NT2/D1 (cell line): Measurements from ENCODE around the gene ARRDC1.

Source experiments
- DNase-seq: peaks from one replicate; pipeline ENCODE4 v3.0.0-alpha.2; 2011; ENCODE audit warnings: low read depth, low spot score
- H3K27me3 ChIP-seq: 2 replicates; pipeline ENCODE4 v1.6.0; 2011; ENCODE audit warnings: mild to moderate bottlenecking; ENCODE audit not compliant: insufficient read length, insufficient read depth
- H3K36me3 ChIP-seq: 2 replicates; pipeline ENCODE4 v1.6.1; 2011; ENCODE audit warnings: mild to moderate bottlenecking, low read length, mixed read lengths; ENCODE audit not compliant: insufficient read depth, insufficient read length
- H3K4me1 ChIP-seq: 2 replicates; pipeline ENCODE4 v1.5.1; 2011; ENCODE audit not compliant: insufficient read depth, insufficient read length
- H3K4me3 ChIP-seq: 2 replicates; pipeline ENCODE4 v1.5.1; 2011; ENCODE audit warnings: low read depth; ENCODE audit not compliant: insufficient read length
- H3K9ac ChIP-seq: 2 replicates; pipeline ENCODE4 v1.6.0; 2011; ENCODE audit warnings: low read depth; ENCODE audit not compliant: insufficient read length
- H3K9me3 ChIP-seq: 2 replicates; pipeline ENCODE4 v1.5.1; 2011; ENCODE audit warnings: mild to moderate bottlenecking, low read length; ENCODE audit not compliant: insufficient read depth
- SUZ12 ChIP-seq: IDR thresholded peaks from 2 replicates; pipeline ENCODE4 v1.6.1; 2011; ENCODE audit not compliant: insufficient read length, insufficient read depth; ENCODE audit errors: extremely low read depth
- YY1 ChIP-seq: IDR thresholded peaks from 2 replicates; pipeline ENCODE4 v1.6.1; 2011; ENCODE audit not compliant: insufficient read length, insufficient read depth
- ZNF274 ChIP-seq: IDR thresholded peaks from 2 replicates; pipeline ENCODE4 v1.6.1; 2011; ENCODE audit warnings: mild to moderate bottlenecking, low read depth, low read length

The ARRDC1 gene

DNA sequence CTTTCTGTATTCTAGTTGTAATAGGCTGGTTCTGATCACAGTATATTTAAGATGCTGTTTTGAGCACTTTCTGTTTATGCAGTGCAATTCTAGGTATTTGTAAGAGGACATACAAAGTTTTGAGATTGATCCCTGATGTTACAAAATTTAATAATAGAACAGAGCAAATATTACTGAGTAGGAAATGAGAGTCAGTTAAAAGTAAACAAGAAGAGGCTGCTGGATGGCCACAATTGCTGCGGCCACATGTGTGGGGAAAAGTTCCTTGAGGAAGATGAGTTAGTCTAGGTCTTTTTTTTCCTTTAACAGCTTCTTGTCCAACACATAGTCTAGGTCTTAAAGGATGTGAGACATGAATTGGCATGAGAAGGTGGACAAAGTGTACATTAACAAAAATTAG, 24.6 kb downstream of the ARRDC1 start:
- no peak for DNase-seq
- no peak overlapping the region for H3K4me3 ChIP-seq
- H3K9me3 ChIP-seq = no peaks in the 10 kb centered on the region
- H3K4me1 ChIP-seq = peaks cover 9% of the 10 kb centered on the region
- no peaks in the 10 kb centered on the region for H3K27me3 ChIP-seq
- TF ChIP-seq SUZ12 (no peak), ZNF274 (no peak), YY1 (no peak)
- H3K9ac ChIP-seq = no peak overlapping the region
- peaks cover 11% of the 10 kb centered on the region for H3K36me3 ChIP-seq

GRCh38 chr9:137630679-137631078, 25.2 kb downstream of the ARRDC1 start:
- DNase-seq = no peak
- Histone ChIP-seq H3K36me3 (peaks cover 11% of the 10 kb centered on the region), H3K9me3 (no peaks in the 10 kb centered on the region), H3K4me1 (peaks cover 7% of the 10 kb centered on the region), H3K9ac (no peak overlapping the region), H3K27me3 (no peaks in the 10 kb centered on the region), H3K4me3 (no peak overlapping the region)
- TF ChIP-seq SUZ12 = no peak
- TF ChIP-seq ZNF274 = no peak
- TF ChIP-seq YY1 = no peak

- H3K9ac ChIP-seq = no peak overlapping the region
- H3K36me3 ChIP-seq = peaks cover 11% of the 10 kb centered on the region
- no peak for DNase-seq
- no peak overlapping the region for H3K4me3 ChIP-seq
- peaks cover 7% of the 10 kb centered on the region for H3K4me1 ChIP-seq
- no peaks in the 10 kb centered on the region for H3K27me3 ChIP-seq
- no peaks in the 10 kb centered on the region for H3K9me3 ChIP-seq
- TF ChIP-seq YY1 (no peak), SUZ12 (no peak), ZNF274 (no peak)
Measured at GRCh38 chr9:137631345-137632229, 26.1 kb downstream of the ARRDC1 start.

- H3K4me1 ChIP-seq = peaks cover 7% of the 10 kb centered on the region
- DNase-seq = no peak
- no peak for TF ChIP-seq SUZ12
- no peak for TF ChIP-seq ZNF274
- no peak for TF ChIP-seq YY1
Measured at GRCh38 chr9:137632230-137633161, 27.0 kb downstream of the ARRDC1 start.

DNA sequence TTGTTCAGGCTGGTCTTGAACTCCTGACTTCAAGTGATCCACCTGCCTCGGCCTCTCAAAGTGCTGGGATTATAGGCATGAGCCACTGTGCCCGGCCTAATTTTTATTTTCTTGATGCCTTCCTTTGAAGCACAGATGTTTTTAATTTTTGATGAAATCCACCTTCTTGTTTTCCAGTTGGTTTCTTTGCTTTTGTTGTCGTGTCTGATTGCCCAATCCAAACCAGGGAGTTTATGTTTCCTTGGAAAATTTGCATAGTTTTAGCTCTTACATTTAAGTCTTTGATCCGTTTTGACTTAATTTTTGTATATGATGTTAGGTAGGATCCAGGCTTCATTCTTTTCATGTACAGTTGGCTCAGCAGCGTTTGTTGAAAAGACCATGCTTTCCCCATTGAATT, 28.5 kb downstream of the ARRDC1 start:
- Histone ChIP-seq H3K36me3 (peaks cover 15% of the 10 kb centered on the region), H3K4me1 (peaks cover 4% of the 10 kb centered on the region), H3K9me3 (no peaks in the 10 kb centered on the region), H3K4me3 (no peak overlapping the region), H3K27me3 (no peaks in the 10 kb centered on the region), H3K9ac (no peak overlapping the region)
- DNase-seq = no peak
- TF ChIP-seq SUZ12 (no peak), YY1 (no peak), ZNF274 (no peak)

More at GRCh38 chr9:137632230-137633161, 27.0 kb downstream of the ARRDC1 start:
- H3K9ac ChIP-seq = peak overlapping the region; percentile 6
- no peak overlapping the region for H3K4me3 ChIP-seq
- H3K9me3 ChIP-seq = no peaks in the 10 kb centered on the region
- H3K36me3 ChIP-seq = peaks cover 11% of the 10 kb centered on the region
- no peaks in the 10 kb centered on the region for H3K27me3 ChIP-seq

- TF ChIP-seq ZNF274 (no peak), SUZ12 (no peak), YY1 (no peak)
- H3K4me3 ChIP-seq = no peak overlapping the region
- no peak overlapping the region for H3K9ac ChIP-seq
- H3K4me1 ChIP-seq = no peaks in the 10 kb centered on the region
- no peak for DNase-seq
- peaks cover 40% of the 10 kb centered on the region for H3K36me3 ChIP-seq
- no peaks in the 10 kb centered on the region for H3K27me3 ChIP-seq
- no peaks in the 10 kb centered on the region for H3K9me3 ChIP-seq
Measured at GRCh38 chr9:137638680-137639079, 33.2 kb downstream of the ARRDC1 start.
